MG63 (cell line): ENCODE measurements around the gene GRIP1. TPM values are rescaled to one million over a fixed set of nuclear protein-coding genes. Genes with fewer than 3 reads are reported as not detected.

ENCODE experiments used
- DNase-seq: peaks from one replicate; pipeline ENCODE4 v3.0.0-alpha.2; 2020
- H3K27me3 ChIP-seq: fragments of 250-450 bp; sonication (Bioruptor Pico); 2 replicates; pipeline ENCODE4 v1.5.1; 2020; ENCODE audit warnings: mild to moderate bottlenecking, moderate library complexity
- H3K36me3 ChIP-seq: fragments of 250-450 bp; sonication (Bioruptor Pico); 2 replicates; pipeline ENCODE4 v1.5.1; 2020; ENCODE audit warnings: mild to moderate bottlenecking, moderate library complexity
- H3K4me3 ChIP-seq: fragments of 250-450 bp; sonication (Bioruptor Pico); 2 replicates; pipeline ENCODE4 v1.5.1; 2020; ENCODE audit warnings: mild to moderate bottlenecking, moderate library complexity
- H3K9me3 ChIP-seq: fragments of 250-450 bp; sonication (Bioruptor Pico); 2 replicates; pipeline ENCODE4 v1.5.1; 2020; ENCODE audit warnings: mild to moderate bottlenecking, moderate library complexity
- total RNA-seq: library from RNA; depleted of rRNA; stranded (reverse); fragments of >200 nt; shearing (Covaris generic); gene quantifications from 2 replicates; pipeline ENCODE4 v1.2.3, GENCODE V29; 2014; ENCODE audit warnings: low replicate concordance; rRNA removed

The GRIP1 gene
- total RNA-seq, result not detected in 2 replicates

GRCh38 chr12:66678338-66679275 is at the start of gene GRIP1:
GRIP1 (minus strand) TSS chr12:66679076; CDS start chr12:66678904, 172 bp downstream.
- no peaks in the 10 kb centered on the region for H3K27me3 ChIP-seq
- H3K9me3 ChIP-seq, result no peaks in the 10 kb centered on the region
- DNase-seq, result no peak
- no peak within 1 kb of the TSS for H3K4me3 ChIP-seq
- H3K36me3 ChIP-seq, result no peaks in the 10 kb centered on the region

- no peaks in the 10 kb centered on the region for H3K36me3 ChIP-seq
- DNase-seq, result no peak
- peaks cover 6% of the 10 kb centered on the region; the same call in 1 of the 2 replicates for H3K27me3 ChIP-seq
- no peaks in the 10 kb centered on the region for H3K9me3 ChIP-seq
- no peak overlapping the region for H3K4me3 ChIP-seq
Measured at GRCh38 chr12:66726556-66726955, 47.7 kb upstream of the GRIP1 start.

- H3K36me3 ChIP-seq, result no peaks in the 10 kb centered on the region
- no peak for DNase-seq
- H3K4me3 ChIP-seq, result no peak overlapping the region
- H3K9me3 ChIP-seq, result no peaks in the 10 kb centered on the region
- H3K27me3 ChIP-seq, result no peaks in the 10 kb centered on the region
Measured at GRCh38 chr12:66725031-66725430, 46.2 kb upstream of the GRIP1 start.

- Histone ChIP-seq H3K9me3 (no peaks in the 10 kb centered on the region), H3K27me3 (no peaks in the 10 kb centered on the region), H3K36me3 (no peaks in the 10 kb centered on the region), H3K4me3 (no peak overlapping the region)
- no peak for DNase-seq
Measured at GRCh38 chr12:66724616-66725015, 45.7 kb upstream of the GRIP1 start.

GRCh38 chr12:66724026-66724425 is 45.1 kb upstream of the GRIP1 start:
- no peak overlapping the region for H3K4me3 ChIP-seq
- H3K36me3 ChIP-seq, result no peaks in the 10 kb centered on the region
- H3K27me3 ChIP-seq, result no peaks in the 10 kb centered on the region
- DNase-seq, result no peak
- no peaks in the 10 kb centered on the region for H3K9me3 ChIP-seq

GRCh38 chr12:66719862-66720261 is 41.0 kb upstream of the GRIP1 start:
- no peak for DNase-seq
- H3K4me3 ChIP-seq, result no peak overlapping the region
- H3K36me3 ChIP-seq, result no peaks in the 10 kb centered on the region
- H3K27me3 ChIP-seq, result no peaks in the 10 kb centered on the region
- no peaks in the 10 kb centered on the region for H3K9me3 ChIP-seq

- Histone ChIP-seq H3K4me3 (no peak overlapping the region), H3K27me3 (no peaks in the 10 kb centered on the region), H3K36me3 (no peaks in the 10 kb centered on the region), H3K9me3 (no peaks in the 10 kb centered on the region)
- no peak for DNase-seq
Measured at GRCh38 chr12:66717036-66717673, 38.3 kb upstream of the GRIP1 start.

- Histone ChIP-seq H3K36me3 (no peaks in the 10 kb centered on the region), H3K9me3 (no peaks in the 10 kb centered on the region), H3K27me3 (peaks cover 2% of the 10 kb centered on the region; the same call in 1 of the 2 replicates), H3K4me3 (no peak overlapping the region)
- DNase-seq, result no peak
Measured at GRCh38 chr12:66716522-66716921, 37.6 kb upstream of the GRIP1 start.

- Histone ChIP-seq H3K36me3 (no peaks in the 10 kb centered on the region), H3K27me3 (peaks cover 4% of the 10 kb centered on the region), H3K4me3 (no peak overlapping the region), H3K9me3 (no peaks in the 10 kb centered on the region)
- no peak for DNase-seq
Measured at GRCh38 chr12:66714709-66715108, 35.8 kb upstream of the GRIP1 start.

- no peaks in the 10 kb centered on the region for H3K9me3 ChIP-seq
- H3K27me3 ChIP-seq, result peaks cover 7% of the 10 kb centered on the region
- H3K36me3 ChIP-seq, result no peaks in the 10 kb centered on the region
- no peak for DNase-seq
- H3K4me3 ChIP-seq, result peak overlapping the region; percentile 21
Measured at GRCh38 chr12:66713984-66714383, 35.1 kb upstream of the GRIP1 start.

- no peak for DNase-seq
- Histone ChIP-seq H3K4me3 (no peak overlapping the region), H3K9me3 (peaks cover 4% of the 10 kb centered on the region; the same call in 1 of the 2 replicates), H3K36me3 (no peaks in the 10 kb centered on the region), H3K27me3 (peaks cover 7% of the 10 kb centered on the region)
Measured at GRCh38 chr12:66709893-66710292, 31.0 kb upstream of the GRIP1 start.

GRCh38 chr12:66709457-66709773 is 30.5 kb upstream of the GRIP1 start:
- Histone ChIP-seq H3K9me3 (peaks cover 4% of the 10 kb centered on the region; the same call in 1 of the 2 replicates), H3K27me3 (peaks cover 7% of the 10 kb centered on the region), H3K4me3 (no peak overlapping the region), H3K36me3 (no peaks in the 10 kb centered on the region)
- no peak for DNase-seq

- H3K4me3 ChIP-seq, result no peak overlapping the region
- H3K36me3 ChIP-seq, result no peaks in the 10 kb centered on the region
- H3K27me3 ChIP-seq, result peaks cover 7% of the 10 kb centered on the region
- peaks cover 4% of the 10 kb centered on the region; the same call in 1 of the 2 replicates for H3K9me3 ChIP-seq
- DNase-seq, result no peak
Measured at GRCh38 chr12:66708704-66709456, 30.0 kb upstream of the GRIP1 start.

GRCh38 chr12:66707002-66707697 is 28.3 kb upstream of the GRIP1 start:
- Histone ChIP-seq H3K4me3 (no peak overlapping the region), H3K9me3 (peaks cover 4% of the 10 kb centered on the region; the same call in 1 of the 2 replicates), H3K36me3 (no peaks in the 10 kb centered on the region), H3K27me3 (peaks cover 18% of the 10 kb centered on the region)
- no peak for DNase-seq

GRCh38 chr12:66699738-66700482 is 21.0 kb upstream of the GRIP1 start:
- Histone ChIP-seq H3K9me3 (no peaks in the 10 kb centered on the region), H3K4me3 (no peak overlapping the region), H3K27me3 (peaks cover 25% of the 10 kb centered on the region), H3K36me3 (no peaks in the 10 kb centered on the region)
- DNase-seq, result no peak

- no peak for DNase-seq
- no peaks in the 10 kb centered on the region for H3K36me3 ChIP-seq
- H3K27me3 ChIP-seq, result peaks cover 23% of the 10 kb centered on the region
- H3K9me3 ChIP-seq, result no peaks in the 10 kb centered on the region
- H3K4me3 ChIP-seq, result no peak overlapping the region
Measured at GRCh38 chr12:66698558-66698957, 19.7 kb upstream of the GRIP1 start.
